Coronary artery (tissue), 2 donors: ENCODE results near the gene PACSIN2.
A peak's percentile ranks its signal among the peaks of the same experiment; 100 is the strongest.

Source experiments
- DNase-seq: peaks from one replicate; pipeline ENCODE4 v3.0.0-alpha.2; 2017; ENCODE audit warnings: low spot score
- H3K27ac ChIP-seq, 2 donors: fragments of 200-600 bp; sonication (generic); one replicate each; pipeline ENCODE4 v1.5.1; 2016 to 2019
- H3K4me3 ChIP-seq: fragments of 200-600 bp; sonication (generic); 2 replicates; pipeline ENCODE4 v1.5.1; 2016; ENCODE audit warnings: mild to moderate bottlenecking, moderate library complexity
- CTCF ChIP-seq: fragments of 200-600 bp; sonication (generic); IDR thresholded peaks from one replicate; pipeline ENCODE4 v1.5.1; 2019; ENCODE audit warnings: antibody characterized with exemption

Gene PACSIN2

GRCh38 chr22:42873356-42873755 lies 141.6 kb downstream of the PACSIN2 start:
- H3K27ac ChIP-seq = no peak overlapping the region
- TF ChIP-seq CTCF = no peak
- no peak for DNase-seq
- H3K4me3 ChIP-seq = no peak overlapping the region

GRCh38 chr22:42872821-42873220 lies 142.1 kb downstream of the PACSIN2 start:
- Histone ChIP-seq H3K4me3 (no peak overlapping the region), H3K27ac (no peak overlapping the region)
- no peak for TF ChIP-seq CTCF
- no peak for DNase-seq

- no peak overlapping the region for H3K27ac ChIP-seq
- DNase-seq = no peak
- no peak for TF ChIP-seq CTCF
Measured at GRCh38 chr22:42871146-42872050, 143.6 kb downstream of the PACSIN2 start.

GRCh38 chr22:42869888-42870480 lies 145.0 kb downstream of the PACSIN2 start:
- Histone ChIP-seq H3K4me3 (no peak overlapping the region), H3K27ac (peak overlapping the region in 1 of 2 donors; percentile 88)
- no peak for DNase-seq
- TF ChIP-seq CTCF = no peak

More at GRCh38 chr22:42871146-42872050, 143.6 kb downstream of the PACSIN2 start:
- no peak overlapping the region for H3K4me3 ChIP-seq

GRCh38 chr22:42869463-42869862 lies 145.5 kb downstream of the PACSIN2 start:
- peak overlapping the region; percentile 16 to 88 for H3K27ac ChIP-seq
- no peak overlapping the region for H3K4me3 ChIP-seq
- no peak for DNase-seq
- TF ChIP-seq CTCF = no peak

GRCh38 chr22:42868751-42869251 lies 146.1 kb downstream of the PACSIN2 start:
- peak overlapping the region; percentile 36 to 88 for H3K27ac ChIP-seq

More at GRCh38 chr22:42868751-42869251, 146.1 kb downstream of the PACSIN2 start:
- H3K4me3 ChIP-seq = no peak overlapping the region
- no peak for TF ChIP-seq CTCF
- peak; percentile 83 for DNase-seq
